AG10803 (cell line): Measurements from ENCODE around the gene SYS1.

Source experiments
- DNase-seq: peaks from one replicate; pipeline ENCODE4 v3.0.0; 2010; ENCODE audit warnings: low read depth
- H3K4me3 ChIP-seq: 2 replicates; pipeline ENCODE4 v1.5.1; 2011; ENCODE audit warnings: mild to moderate bottlenecking, low read length, control low read depth
- CTCF ChIP-seq: conservative IDR thresholded peaks from 2 replicates; pipeline ENCODE4 v1.5.1; 2011; ENCODE audit warnings: mild to moderate bottlenecking, low read length, control low read depth, inconsistent platforms

The SYS1 gene

GRCh38 chr20:45318948-45319347, 44.0 kb upstream of the SYS1 start:
- no peak for DNase-seq
- H3K4me3 ChIP-seq: no peak overlapping the region
- TF ChIP-seq CTCF: no peak

GRCh38 chr20:45320948-45321595, 41.9 kb upstream of the SYS1 start:
- no peak overlapping the region for H3K4me3 ChIP-seq
- DNase-seq: no peak
- TF ChIP-seq CTCF: no peak

- H3K4me3 ChIP-seq: no peak overlapping the region
- DNase-seq: peak; percentile 47
- TF ChIP-seq CTCF: peak; percentile 24
Observed at GRCh38 chr20:45322952-45323383, 40.0 kb upstream of the SYS1 start.

DNA sequence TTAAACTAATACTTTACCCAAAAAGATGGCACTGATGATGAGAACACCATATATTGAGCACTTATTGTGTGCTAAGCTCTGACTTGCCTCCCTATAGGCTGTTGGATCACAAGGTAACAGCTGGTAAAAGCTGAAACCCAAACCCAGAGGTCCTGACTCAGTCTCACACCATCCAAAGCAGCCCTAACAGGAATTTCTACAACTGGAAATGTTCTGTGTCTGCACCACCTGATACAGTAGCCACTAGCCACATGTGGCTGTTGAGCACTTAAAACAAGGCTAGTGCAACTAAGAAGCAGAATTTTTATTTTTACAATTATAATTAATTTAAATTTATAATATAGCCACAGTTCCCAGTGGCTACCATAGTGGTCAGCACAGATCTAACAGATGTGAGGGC, 39.2 kb upstream of the SYS1 start:
- no peak for DNase-seq
- TF ChIP-seq CTCF: no peak
- no peak overlapping the region for H3K4me3 ChIP-seq

DNA sequence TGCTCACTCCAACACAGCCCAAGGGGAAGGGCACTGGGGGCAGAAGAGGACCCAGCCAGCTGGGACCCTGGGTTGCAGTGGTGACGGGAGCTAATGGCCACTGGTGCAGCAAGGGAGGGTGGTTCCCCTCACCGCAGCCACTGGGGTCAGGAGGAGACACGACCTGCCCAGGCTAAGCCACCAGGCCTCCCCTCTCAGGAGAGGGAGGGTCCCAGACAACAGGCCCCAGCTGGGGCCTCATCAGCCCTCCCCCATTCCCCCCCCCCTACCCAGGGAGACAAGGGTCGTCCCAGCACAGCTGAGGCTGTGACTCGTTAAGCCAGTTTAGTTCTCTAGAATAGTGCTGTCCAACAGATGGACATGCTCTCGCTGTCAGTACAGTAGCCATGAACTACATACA, 37.6 kb upstream of the SYS1 start:
- TF ChIP-seq CTCF: no peak
- no peak for DNase-seq
- no peak overlapping the region for H3K4me3 ChIP-seq

DNA sequence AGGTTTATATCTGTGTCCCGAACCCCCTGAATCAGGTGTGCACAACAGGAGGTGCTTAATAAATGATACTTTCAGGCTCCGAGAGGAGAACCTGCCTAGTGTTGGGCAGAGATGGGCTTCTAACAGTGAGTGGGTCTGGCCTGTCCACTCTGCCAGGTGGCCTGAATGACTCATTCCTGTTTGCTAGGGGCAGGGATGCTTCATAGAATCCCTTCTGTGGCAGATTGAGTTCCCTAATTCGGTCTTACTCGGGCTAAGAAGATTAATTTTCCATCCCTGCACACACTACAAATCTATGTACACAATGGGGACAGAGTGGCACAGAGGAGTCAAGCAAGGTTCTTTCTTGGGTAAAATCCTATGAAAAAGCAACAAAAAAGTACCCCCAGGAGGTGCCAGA, 34.5 kb upstream of the SYS1 start:
- DNase-seq: no peak
- no peak overlapping the region for H3K4me3 ChIP-seq
- no peak for TF ChIP-seq CTCF

DNA sequence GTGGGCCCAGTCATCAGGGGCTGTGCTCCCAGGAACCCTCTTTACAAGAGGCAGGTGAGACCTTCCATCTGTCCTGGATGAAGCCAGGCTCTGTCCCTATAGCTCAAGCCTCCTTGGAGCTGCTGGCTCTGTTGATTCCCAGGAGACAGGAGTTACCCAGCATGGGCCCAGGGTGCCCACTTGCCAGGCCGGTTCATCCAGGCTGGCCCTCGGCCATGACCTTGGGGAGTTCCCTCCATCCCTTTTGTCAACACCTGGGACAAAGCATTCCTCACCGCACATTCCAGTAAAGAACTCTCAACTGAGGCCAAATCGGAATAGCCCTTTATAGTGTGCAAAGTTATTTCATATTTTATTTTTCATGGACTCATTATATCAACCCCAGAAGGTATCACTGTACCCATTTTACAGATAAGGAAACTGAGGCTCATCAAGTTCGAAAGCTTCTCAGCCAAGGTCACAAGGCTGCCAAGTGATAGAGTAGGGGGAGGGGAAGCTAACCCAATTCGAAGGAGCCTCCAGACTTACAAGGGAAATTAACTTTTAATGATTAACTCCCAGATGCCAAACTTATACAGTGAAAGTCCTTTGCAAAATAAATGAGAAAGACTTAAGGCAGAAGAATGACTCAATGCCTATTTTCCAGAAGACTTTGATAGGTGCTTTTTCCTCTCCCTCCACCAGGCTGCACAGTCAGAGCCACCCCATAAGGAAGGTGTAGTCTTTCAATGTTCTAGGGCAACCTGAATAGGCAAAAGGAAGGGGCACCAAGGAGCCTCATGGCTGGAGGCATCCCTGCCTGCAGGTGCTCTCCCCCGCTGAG, 33.2 kb upstream of the SYS1 start:
- H3K4me3 ChIP-seq: no peak overlapping the region
- no peak for TF ChIP-seq CTCF
- no peak for DNase-seq
